Measurements from ENCODE around the gene XNDC1N.

The XNDC1N gene

GRCh38 chr11:71947498-71947897, 19.1 kb upstream of the XNDC1N start:
- no peak overlapping the region for H3K4me3 ChIP-seq
- no peak for DNase-seq (ENCODE audit: low spot score)
- TF ChIP-seq CTCF (IDR thresholded peaks at IDR 0.05), result no peak
- H3K27ac ChIP-seq, result no peak overlapping the region

DNA sequence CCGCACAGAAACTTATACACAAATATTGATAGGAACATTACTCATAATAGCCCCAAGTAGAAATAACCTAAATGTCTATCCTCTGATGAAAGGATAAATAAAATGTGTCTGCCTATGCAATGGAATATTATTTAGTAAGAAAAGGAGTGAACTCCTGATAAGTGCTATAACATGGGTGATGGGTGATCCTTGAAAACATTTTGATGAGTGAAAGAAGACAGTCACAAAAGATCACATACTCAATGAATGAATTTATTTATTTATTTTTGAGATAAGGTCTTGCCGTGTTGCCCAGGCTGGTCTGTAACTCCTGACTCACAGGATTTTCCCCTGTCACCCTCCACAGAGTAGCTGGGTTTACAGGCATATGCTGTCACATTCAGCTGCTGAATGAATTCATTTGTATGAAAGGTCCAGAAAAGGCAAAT, 17.8 kb upstream of the XNDC1N start:
- H3K27ac ChIP-seq, result no peak overlapping the region
- H3K4me3 ChIP-seq, result no peak overlapping the region
- TF ChIP-seq CTCF (IDR thresholded peaks at IDR 0.05), result no peak
- DNase-seq (ENCODE audit: low spot score), result no peak

DNA sequence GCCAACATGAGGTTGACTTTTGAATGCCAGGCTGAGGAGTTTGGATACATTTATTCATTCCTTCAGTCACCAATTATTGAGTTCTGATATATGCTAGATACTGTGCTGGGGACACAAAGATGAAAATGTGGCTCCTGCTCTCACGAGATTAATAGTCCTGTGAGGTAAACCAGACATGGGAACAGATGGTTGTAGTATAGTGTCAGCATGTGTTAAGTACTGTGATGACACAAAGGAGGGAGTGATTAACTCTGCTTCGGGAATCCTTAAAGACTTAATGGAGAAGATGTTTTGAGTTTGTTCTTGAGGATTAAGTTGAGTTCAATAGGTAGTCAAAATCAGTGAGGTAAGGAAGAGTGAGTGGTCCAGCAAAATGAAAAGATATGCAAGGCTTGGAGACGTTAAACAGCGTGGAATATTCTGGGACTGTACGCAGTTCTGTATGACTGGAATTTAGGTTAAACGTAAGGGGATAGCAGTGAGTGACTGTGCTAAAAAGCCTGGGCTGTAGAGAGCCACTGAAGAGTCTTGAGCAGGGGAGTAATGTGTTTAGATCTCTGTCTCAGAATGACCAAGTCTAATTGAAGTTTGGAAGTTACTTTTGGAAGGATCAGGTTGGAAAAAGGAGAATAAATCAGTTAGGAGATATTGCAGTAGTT, 12.3 kb upstream of the XNDC1N start:
- Histone ChIP-seq H3K4me3 (no peak overlapping the region), H3K27ac (no peak overlapping the region)
- no peak for TF ChIP-seq CTCF (IDR thresholded peaks at IDR 0.05)
- no peak for DNase-seq (ENCODE audit: low spot score)

GRCh38 chr11:71937826-71938225, 9.4 kb upstream of the XNDC1N start:
- no peak for TF ChIP-seq CTCF (IDR thresholded peaks at IDR 0.05)
- no peak overlapping the region for H3K4me3 ChIP-seq
- no peak for DNase-seq (ENCODE audit: low spot score)
- peak overlapping the region; percentile 65 to 75 for H3K27ac ChIP-seq

DNA sequence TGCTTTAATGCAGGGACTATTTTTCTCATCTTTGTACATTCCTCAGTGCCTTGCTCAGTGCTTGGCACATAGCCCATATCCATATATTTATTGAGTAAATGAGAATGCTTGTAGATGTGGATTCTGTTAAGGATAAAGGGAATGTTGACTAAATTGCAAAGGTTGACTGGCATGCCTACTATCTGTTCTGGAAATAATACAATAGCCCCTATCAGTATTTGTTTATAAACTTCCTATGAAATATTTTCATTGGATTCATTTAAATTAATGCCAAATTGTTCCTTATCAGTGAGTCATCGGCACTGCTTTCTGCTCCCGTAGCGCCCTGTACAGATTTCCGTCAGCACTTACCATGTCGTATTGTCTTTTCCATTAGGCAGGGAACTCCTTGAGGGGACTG, 8.4 kb upstream of the XNDC1N start:
- no peak for DNase-seq (ENCODE audit: low spot score)
- no peak for TF ChIP-seq CTCF (IDR thresholded peaks at IDR 0.05)
- Histone ChIP-seq H3K4me3 (no peak overlapping the region), H3K27ac (peak overlapping the region; percentile 53 to 65)

GRCh38 chr11:71935338-71935925, 7.0 kb upstream of the XNDC1N start:
- H3K27ac ChIP-seq, result no peak overlapping the region
- H3K4me3 ChIP-seq, result no peak overlapping the region
- no peak for TF ChIP-seq CTCF (IDR thresholded peaks at IDR 0.05)
- no peak for DNase-seq (ENCODE audit: low spot score)

GRCh38 chr11:71934213-71934612, 5.8 kb upstream of the XNDC1N start:
- Histone ChIP-seq H3K4me3 (no peak overlapping the region), H3K27ac (no peak overlapping the region)
- no peak for TF ChIP-seq CTCF (IDR thresholded peaks at IDR 0.05)
- DNase-seq (ENCODE audit: low spot score), result no peak
